SK-N-SH treated with all-trans-retinoic acid at 6 μM for 48 hours (cell line): ENCODE results near the gene WDR88.

ENCODE experiments used
- ATAC-seq: fragments of 200-7000 bp; cut with Tn5 transposase; 3 replicates; pipeline ENCODE4 v1.9.1; 2020; ENCODE audit warnings: mild to moderate bottlenecking, moderate library complexity
- ARNTL ChIP-seq: fragments of 450-650 bp; formaldehyde crosslinking; IDR thresholded peaks from 2 replicates; pipeline ENCODE4 v1.5.0; 2020; ENCODE audit warnings: low read depth, mild to moderate bottlenecking, moderate library complexity, borderline replicate concordance
- BACH2 ChIP-seq: fragments of 250-450 bp; sonication (Bioruptor Pico); IDR thresholded peaks from 2 replicates; pipeline ENCODE4 v1.9.0; 2021; ENCODE audit warnings: mild to moderate bottlenecking, borderline replicate concordance
- CREB5 ChIP-seq: fragments of 250-450 bp; sonication (Bioruptor Pico); IDR thresholded peaks from 2 replicates; pipeline ENCODE4 v1.5.1; 2020; ENCODE audit warnings: low read depth, mild to moderate bottlenecking, moderate library complexity
- CSRNP3 ChIP-seq: fragments of 250-450 bp; sonication (Bioruptor Pico); IDR thresholded peaks from 2 replicates; pipeline ENCODE4 v1.5.1; 2021; ENCODE audit warnings: mild to moderate bottlenecking, moderate library complexity
- ESRRG ChIP-seq: fragments of 250-450 bp; sonication (Bioruptor Pico); IDR thresholded peaks from 2 replicates; pipeline ENCODE4 v1.6.1; 2021; ENCODE audit warnings: mild to moderate bottlenecking
- ISL1 ChIP-seq: fragments of 250-450 bp; sonication (Bioruptor Pico); IDR thresholded peaks from 2 replicates; pipeline ENCODE4 v2.1.2; 2022; ENCODE audit warnings: mild to moderate bottlenecking, moderate library complexity
- OSR1 ChIP-seq: fragments of 250-450 bp; sonication (Bioruptor Pico); IDR thresholded peaks from 2 replicates; pipeline ENCODE4 v1.8.0; 2022; ENCODE audit warnings: moderate library complexity, mild to moderate bottlenecking, inconsistent platforms
- RARB ChIP-seq: fragments of 250-450 bp; sonication (Bioruptor Pico); IDR thresholded peaks from 2 replicates; pipeline ENCODE4 v1.8.0; 2021; ENCODE audit warnings: mild to moderate bottlenecking, moderate library complexity
- SNAI2 ChIP-seq: fragments of 250-450 bp; sonication (Bioruptor Pico); IDR thresholded peaks from 2 replicates; pipeline ENCODE4 v1.5.0; 2020; ENCODE audit warnings: mild to moderate bottlenecking, moderate library complexity
- TOX ChIP-seq: fragments of 250-450 bp; sonication (Bioruptor Pico); IDR thresholded peaks from 2 replicates; pipeline ENCODE4 v1.8.0; 2021; ENCODE audit warnings: mild to moderate bottlenecking, moderate library complexity, borderline replicate concordance
- ZC3H10 ChIP-seq: fragments of 250-450 bp; sonication (Bioruptor Pico); IDR thresholded peaks from 2 replicates; pipeline ENCODE4 v1.5.1; 2021; ENCODE audit warnings: mild to moderate bottlenecking, moderate library complexity
- ZFP3 ChIP-seq: fragments of 250-450 bp; sonication (Bioruptor Pico); IDR thresholded peaks from 2 replicates; pipeline ENCODE4 v1.5.0; 2020; ENCODE audit warnings: mild to moderate bottlenecking, moderate library complexity
- ZFP30 ChIP-seq: fragments of 450-650 bp; formaldehyde crosslinking; IDR thresholded peaks from 2 replicates; pipeline ENCODE4 v1.5.0; 2022; ENCODE audit warnings: mild to moderate bottlenecking, moderate library complexity
- ZNF565 ChIP-seq: fragments of 450-650 bp; formaldehyde crosslinking; conservative IDR thresholded peaks from 2 replicates; pipeline ENCODE4 v1.5.0; 2020; ENCODE audit warnings: low read depth, mild to moderate bottlenecking, moderate library complexity
- ZNF70 ChIP-seq: fragments of 450-650 bp; formaldehyde crosslinking; IDR thresholded peaks from 2 replicates; pipeline ENCODE4 v1.5.0; 2020; ENCODE audit warnings: mild to moderate bottlenecking, moderate library complexity
- ZNF8 ChIP-seq: fragments of 450-650 bp; formaldehyde crosslinking; IDR thresholded peaks from 2 replicates; pipeline ENCODE4 v1.5.0; 2020; ENCODE audit warnings: mild to moderate bottlenecking, moderate library complexity
- TF ChIP-seq, protein P1 (sequence below): fragments of 250-450 bp; sonication (Bioruptor Pico); IDR thresholded peaks from 2 replicates; pipeline ENCODE4 v1.8.0; 2021; ENCODE audit warnings: low read depth, mild to moderate bottlenecking, moderate library complexity, borderline replicate concordance
- TF ChIP-seq, protein P2 (sequence below): fragments of 250-450 bp; sonication (Bioruptor Pico); IDR thresholded peaks from 2 replicates; pipeline ENCODE4 v1.5.0; 2020; ENCODE audit warnings: mild to moderate bottlenecking, moderate library complexity
- TF ChIP-seq, protein P3 (sequence below): fragments of 250-450 bp; sonication (Bioruptor Pico); IDR thresholded peaks from 2 replicates; pipeline ENCODE4 v1.8.0; 2020; ENCODE audit warnings: mild to moderate bottlenecking, moderate library complexity, borderline replicate concordance

The WDR88 gene

DNA sequence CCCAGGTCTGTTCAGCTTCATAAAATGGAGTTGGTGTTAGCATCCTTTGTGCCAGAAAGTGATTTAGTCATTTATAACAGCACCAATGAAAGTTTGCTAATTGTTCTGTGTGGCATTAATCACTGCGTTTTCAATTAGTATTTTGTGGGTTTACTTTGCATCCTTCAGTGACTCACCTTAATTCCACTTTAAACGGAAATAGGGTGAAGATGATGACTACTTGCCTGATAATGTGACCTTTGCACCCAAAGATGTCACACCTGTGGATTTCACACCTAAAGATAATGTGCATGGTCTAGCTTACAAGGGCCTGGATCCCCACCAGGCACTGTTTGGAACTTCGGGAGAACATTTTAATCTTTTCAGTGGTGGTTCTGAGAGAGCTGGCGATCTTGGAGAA lies 35.9 kb upstream of the WDR88 start (continued):
- TF ChIP-seq ARNTL (CRISPR knock-in tag) (no peak), ZC3H10 (no peak)

GRCh38 chr19:33098055-33098534 lies 33.8 kb upstream of the WDR88 start:
- TF ChIP-seq OSR1 (no peak), TOX (CRISPR knock-in tag) (no peak), ISL1 (no peak), ZNF565 (CRISPR knock-in tag) (no peak), ZC3H10 (no peak), ZNF70 (CRISPR knock-in tag) (no peak), ZFP30 (CRISPR knock-in tag) (no peak), ARNTL (CRISPR knock-in tag) (no peak), SNAI2 (CRISPR knock-in tag) (no peak), CREB5 (CRISPR knock-in tag) (no peak), ESRRG (CRISPR knock-in tag) (no peak)
- TF ChIP-seq, protein P1, sequence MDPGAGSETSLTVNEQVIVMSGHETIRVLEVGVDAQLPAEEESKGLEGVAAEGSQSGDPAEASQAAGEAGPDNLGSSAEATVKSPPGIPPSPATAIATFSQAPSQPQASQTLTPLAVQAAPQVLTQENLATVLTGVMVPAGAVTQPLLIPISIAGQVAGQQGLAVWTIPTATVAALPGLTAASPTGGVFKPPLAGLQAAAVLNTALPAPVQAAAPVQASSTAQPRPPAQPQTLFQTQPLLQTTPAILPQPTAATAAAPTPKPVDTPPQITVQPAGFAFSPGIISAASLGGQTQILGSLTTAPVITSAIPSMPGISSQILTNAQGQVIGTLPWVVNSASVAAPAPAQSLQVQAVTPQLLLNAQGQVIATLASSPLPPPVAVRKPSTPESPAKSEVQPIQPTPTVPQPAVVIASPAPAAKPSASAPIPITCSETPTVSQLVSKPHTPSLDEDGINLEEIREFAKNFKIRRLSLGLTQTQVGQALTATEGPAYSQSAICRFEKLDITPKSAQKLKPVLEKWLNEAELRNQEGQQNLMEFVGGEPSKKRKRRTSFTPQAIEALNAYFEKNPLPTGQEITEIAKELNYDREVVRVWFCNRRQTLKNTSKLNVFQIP (CRISPR knock-in tag) = no peak
- TF ChIP-seq, protein P2, sequence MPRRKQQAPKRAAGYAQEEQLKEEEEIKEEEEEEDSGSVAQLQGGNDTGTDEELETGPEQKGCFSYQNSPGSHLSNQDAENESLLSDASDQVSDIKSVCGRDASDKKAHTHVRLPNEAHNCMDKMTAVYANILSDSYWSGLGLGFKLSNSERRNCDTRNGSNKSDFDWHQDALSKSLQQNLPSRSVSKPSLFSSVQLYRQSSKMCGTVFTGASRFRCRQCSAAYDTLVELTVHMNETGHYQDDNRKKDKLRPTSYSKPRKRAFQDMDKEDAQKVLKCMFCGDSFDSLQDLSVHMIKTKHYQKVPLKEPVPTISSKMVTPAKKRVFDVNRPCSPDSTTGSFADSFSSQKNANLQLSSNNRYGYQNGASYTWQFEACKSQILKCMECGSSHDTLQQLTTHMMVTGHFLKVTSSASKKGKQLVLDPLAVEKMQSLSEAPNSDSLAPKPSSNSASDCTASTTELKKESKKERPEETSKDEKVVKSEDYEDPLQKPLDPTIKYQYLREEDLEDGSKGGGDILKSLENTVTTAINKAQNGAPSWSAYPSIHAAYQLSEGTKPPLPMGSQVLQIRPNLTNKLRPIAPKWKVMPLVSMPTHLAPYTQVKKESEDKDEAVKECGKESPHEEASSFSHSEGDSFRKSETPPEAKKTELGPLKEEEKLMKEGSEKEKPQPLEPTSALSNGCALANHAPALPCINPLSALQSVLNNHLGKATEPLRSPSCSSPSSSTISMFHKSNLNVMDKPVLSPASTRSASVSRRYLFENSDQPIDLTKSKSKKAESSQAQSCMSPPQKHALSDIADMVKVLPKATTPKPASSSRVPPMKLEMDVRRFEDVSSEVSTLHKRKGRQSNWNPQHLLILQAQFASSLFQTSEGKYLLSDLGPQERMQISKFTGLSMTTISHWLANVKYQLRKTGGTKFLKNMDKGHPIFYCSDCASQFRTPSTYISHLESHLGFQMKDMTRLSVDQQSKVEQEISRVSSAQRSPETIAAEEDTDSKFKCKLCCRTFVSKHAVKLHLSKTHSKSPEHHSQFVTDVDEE (CRISPR knock-in tag) = no peak

GRCh38 chr19:33100894-33101644 lies 30.8 kb upstream of the WDR88 start:
- TF ChIP-seq SNAI2 (CRISPR knock-in tag) (no peak), BACH2 (no peak)
- no peak for ATAC-seq

More at GRCh38 chr19:33098055-33098534, 33.8 kb upstream of the WDR88 start:
- no peak for ATAC-seq

DNA sequence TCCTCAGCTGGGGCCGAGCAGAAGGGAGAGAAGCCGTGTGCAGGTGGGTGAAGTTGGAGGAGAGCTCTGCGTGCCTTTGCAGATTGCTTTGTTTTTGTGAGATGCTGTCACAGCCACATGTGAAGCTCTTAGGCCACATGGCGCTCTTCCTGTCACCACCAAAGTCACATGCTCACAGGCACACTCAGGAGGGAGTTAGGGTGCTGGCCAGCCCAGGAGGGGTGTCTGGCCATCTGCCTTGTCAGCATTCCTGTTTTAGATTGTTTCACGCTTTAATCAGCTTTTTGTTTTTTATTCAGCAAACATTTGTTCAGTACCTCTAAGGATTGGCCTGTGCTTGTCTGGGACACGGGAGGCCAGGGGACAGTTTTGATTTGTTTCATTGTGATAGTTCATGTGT lies 29.0 kb upstream of the WDR88 start:
- TF ChIP-seq OSR1 (no peak), ZFP3 (CRISPR knock-in tag) (no peak), TOX (CRISPR knock-in tag) (no peak), ZNF70 (CRISPR knock-in tag) (no peak), RARB (no peak), ARNTL (CRISPR knock-in tag) (no peak), ZNF565 (CRISPR knock-in tag) (no peak), ZNF8 (CRISPR knock-in tag) (no peak), BACH2 (no peak), CSRNP3 (CRISPR knock-in tag) (no peak), ZC3H10 (no peak), ISL1 (no peak)
- TF ChIP-seq, protein P1 (CRISPR knock-in tag) = no peak
- TF ChIP-seq, protein P3, sequence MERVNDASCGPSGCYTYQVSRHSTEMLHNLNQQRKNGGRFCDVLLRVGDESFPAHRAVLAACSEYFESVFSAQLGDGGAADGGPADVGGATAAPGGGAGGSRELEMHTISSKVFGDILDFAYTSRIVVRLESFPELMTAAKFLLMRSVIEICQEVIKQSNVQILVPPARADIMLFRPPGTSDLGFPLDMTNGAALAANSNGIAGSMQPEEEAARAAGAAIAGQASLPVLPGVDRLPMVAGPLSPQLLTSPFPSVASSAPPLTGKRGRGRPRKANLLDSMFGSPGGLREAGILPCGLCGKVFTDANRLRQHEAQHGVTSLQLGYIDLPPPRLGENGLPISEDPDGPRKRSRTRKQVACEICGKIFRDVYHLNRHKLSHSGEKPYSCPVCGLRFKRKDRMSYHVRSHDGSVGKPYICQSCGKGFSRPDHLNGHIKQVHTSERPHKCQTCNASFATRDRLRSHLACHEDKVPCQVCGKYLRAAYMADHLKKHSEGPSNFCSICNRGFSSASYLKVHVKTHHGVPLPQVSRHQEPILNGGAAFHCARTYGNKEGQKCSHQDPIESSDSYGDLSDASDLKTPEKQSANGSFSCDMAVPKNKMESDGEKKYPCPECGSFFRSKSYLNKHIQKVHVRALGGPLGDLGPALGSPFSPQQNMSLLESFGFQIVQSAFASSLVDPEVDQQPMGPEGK (CRISPR knock-in tag) = no peak
- TF ChIP-seq, protein P2 (CRISPR knock-in tag) = no peak
- ATAC-seq = no peak
